GM12878 (cell line): ENCODE data around the gene NUBP1. TPM values are rescaled to one million over a fixed set of nuclear protein-coding genes. Genes with fewer than 3 reads are reported as not detected.

Source experiments
- ATAC-seq: fragments of 200-7000 bp; cut with Tn5 transposase; 3 replicates; pipeline ENCODE4 v1.9.1; 2020; ENCODE audit warnings: mild to moderate bottlenecking, moderate library complexity
- BruUV-seq: library from RNA; stranded (reverse); fragments of 400-500 nt; replicated peaks from 2 replicates; lab custom pipeline; 2021; lab: Mats Ljungman, UMichigan
- CTCF ChIA-PET: fragments of 300-600 bp; sonication (Branson Sonifier 250); formaldehyde crosslinking; extraction: SDS; loops from one replicate; lab custom pipeline; 2021; ENCODE audit warnings: inconsistent platforms; lab: Yijun Ruan, JAX
- POLR2A ChIA-PET: fragments of 350-600 bp; formaldehyde crosslinking; extraction: SDS; loops from one replicate; lab custom pipeline; 2021; ENCODE audit warnings: inconsistent platforms; lab: Charles Lee
- RAD21 ChIA-PET: fragments of 300-600 bp; sonication (Branson Sonifier 250); formaldehyde crosslinking; loops from one replicate; lab custom pipeline; 2023; ENCODE audit warnings: antibody characterized with exemption; ENCODE audit not compliant: unreplicated experiment; lab: Charles Lee
- SMC1A ChIA-PET: fragments of 300-600 bp; sonication (Branson Sonifier 250); formaldehyde crosslinking; loops from one replicate; lab custom pipeline; 2023; ENCODE audit not compliant: unreplicated experiment, uncharacterized antibody; lab: Charles Lee
- DNase-seq: peaks from one replicate; pipeline ENCODE4 v3.0.0-alpha.2; 2011; ENCODE audit warnings: low read depth, low spot score
- FAIRE-seq: peaks from 3 replicates; lab custom pipeline; 2011; peaks lifted over from hg19 to GRCh38; lab: Jason Lieb, UNC
- H2AFZ ChIP-seq: 2 replicates; pipeline ENCODE4 v1.6.0; 2011; ENCODE audit warnings: low read depth, low read length, control low read depth; ENCODE audit not compliant: control insufficient read depth
- H3K27ac ChIP-seq: 2 replicates; pipeline ENCODE4 v1.5.1; 2011; ENCODE audit warnings: control low read depth; ENCODE audit not compliant: control insufficient read depth, insufficient read depth
- H3K27me3 ChIP-seq, 2 experiments: replicated peaks in 1 of 2; 2 replicates each; pipeline versions ENCODE4 v1.6.0 to v1.6.1; 2011; ENCODE audit warnings: low read length in 1 of 2; ENCODE audit not compliant: control insufficient read depth in 2 of 2, insufficient read depth in 2 of 2
- H3K36me3 ChIP-seq, 2 experiments: 2 replicates each; pipeline ENCODE4 v1.5.1; 2011; ENCODE audit warnings: low read length in 1 of 2; ENCODE audit not compliant: control insufficient read depth in 2 of 2, insufficient read depth in 2 of 2
- H3K4me1 ChIP-seq: 2 replicates; pipeline ENCODE4 v1.6.1; 2011; ENCODE audit warnings: mild to moderate bottlenecking, low read length, moderate library complexity, mixed read lengths; ENCODE audit not compliant: control insufficient read depth, insufficient read depth
- H3K4me2 ChIP-seq: 2 replicates; pipeline ENCODE4 v1.6.0; 2011; ENCODE audit warnings: control low read depth; ENCODE audit not compliant: control insufficient read depth, insufficient read depth
- H3K4me3 ChIP-seq: fragments of 200-600 bp; sonication (generic); 2 replicates; pipeline ENCODE4 v1.5.1; 2016
- H3K79me2 ChIP-seq: 2 replicates; pipeline ENCODE4 v1.6.0; 2011; ENCODE audit warnings: low read length; ENCODE audit not compliant: control insufficient read depth, insufficient read depth
- H3K9ac ChIP-seq: 2 replicates; pipeline ENCODE4 v1.8.0; 2011; ENCODE audit warnings: low read length, control low read depth, mixed read lengths; ENCODE audit not compliant: control insufficient read depth, insufficient read depth
- H3K9me3 ChIP-seq: replicated peaks from 3 replicates; pipeline ENCODE4 v1.5.1; 2011; ENCODE audit warnings: mild to moderate bottlenecking, low read length; ENCODE audit not compliant: control insufficient read depth, insufficient read depth
- H4K20me1 ChIP-seq: 2 replicates; pipeline ENCODE4 v1.6.0; 2011; ENCODE audit not compliant: control insufficient read depth, insufficient read depth
- ASH2L ChIP-seq: fragments of 300-600, 200-600 bp; sonication (generic); IDR thresholded peaks from 2 replicates; pipeline ENCODE4 v1.6.1; 2017; ENCODE audit warnings: low read depth, mild to moderate bottlenecking, borderline replicate concordance
- BRCA1 ChIP-seq: IDR thresholded peaks from 2 replicates; pipeline ENCODE4 v1.6.1; 2011; ENCODE audit warnings: low read depth, low read length, improper control_type of control experiment
- CBX5 ChIP-seq: sonication (generic); IDR thresholded peaks from 2 replicates; pipeline ENCODE4 v1.6.1; 2016; ENCODE audit warnings: low read depth, moderate library complexity, mild to moderate bottlenecking, inconsistent platforms
- CHD4 ChIP-seq: fragments of 200-600 bp; sonication (generic); IDR thresholded peaks from 2 replicates; pipeline ENCODE4 v1.6.1; 2016; ENCODE audit warnings: mild to moderate bottlenecking
- FOXK2 ChIP-seq: fragments of 450-650 bp; IDR thresholded peaks from 2 replicates; pipeline ENCODE4 v1.6.1; 2017; ENCODE audit warnings: mild to moderate bottlenecking, moderate library complexity
- KAT2A ChIP-seq: conservative IDR thresholded peaks from 2 replicates; pipeline ENCODE4 v1.6.1; 2011; ENCODE audit warnings: low read depth, low read length; ENCODE audit not compliant: control insufficient read depth
- LARP7 ChIP-seq: fragments of 450-650 bp; IDR thresholded peaks from 2 replicates; pipeline ENCODE4 v1.6.1; 2017; ENCODE audit warnings: mild to moderate bottlenecking
- SIX5 ChIP-seq: IDR thresholded peaks from 2 replicates; pipeline ENCODE4 v1.6.1; 2011; ENCODE audit warnings: mild to moderate bottlenecking, low read depth, low read length, moderate library complexity; ENCODE audit not compliant: severe bottlenecking
- SREBF1 ChIP-seq: IDR thresholded peaks from 2 replicates; pipeline ENCODE4 v1.6.1; 2012; ENCODE audit warnings: mild to moderate bottlenecking, low read length
- TBL1XR1 ChIP-seq: IDR thresholded peaks from 2 replicates; pipeline ENCODE4 v1.6.1; 2012; ENCODE audit warnings: low read depth, low read length, improper control_type of control experiment
- ZNF384 ChIP-seq: IDR thresholded peaks from 2 replicates; pipeline ENCODE4 v1.6.1; 2012; ENCODE audit warnings: low read depth, mild to moderate bottlenecking, low read length, improper control_type of control experiment, borderline replicate concordance
- ZSCAN29 ChIP-seq: fragments of 450-650 bp; IDR thresholded peaks from 2 replicates; pipeline ENCODE4 v1.6.1; 2017; ENCODE audit warnings: mild to moderate bottlenecking, moderate library complexity
- WGBS: methylation state at CpG from one replicate; pipeline ENCODE4 v1.1.6; 2016; ENCODE audit warnings: low lambda C conversion rate; ENCODE audit not compliant: insufficient replicate concordance, insufficient coverage; ENCODE audit errors: missing lambda C conversion rate; 5-methylcytosine and 5-hydroxymethylcytosine counted together
- in situ Hi-C: fragments of 300-500 bp; cut with MboI; formaldehyde crosslinking; loops from 9 replicates; pipeline ENCODE4 v1.14.3; 2018; ENCODE audit warnings: mixed read lengths
- intact Hi-C: fragments of 100-400 bp; cut with micrococcal nuclease; formaldehyde crosslinking; loops from one replicate; pipeline ENCODE4 v1.14.2; 2022; ENCODE audit not compliant: unreplicated experiment
- polyA plus RNA-seq, 11 experiments: library from polyadenylated mRNA; depleted of rRNA in 4 of 11; unstranded in 6 of 11; stranded (reverse) in 5 of 11; fragments of >200 nt; fragmentation: Nextera tagmentation in 4 of 11; fragmentation: Illumina TruSeq in 1 of 11; extraction: Ambion mirVana in 4 of 11; extraction: Trizol in 1 of 11; gene quantifications; 1 replicate in 1 of 11; 2 replicates in 10 of 11; pipeline versions ENCODE4 v1.2.1 to v1.2.3, GENCODE V29; 2011 to 2016; ENCODE audit warnings: inconsistent platforms in 2 of 11, missing spikeins in 2 of 11, low read depth in 1 of 11
- total RNA-seq, 4 experiments: library from RNA; depleted of rRNA in 3 of 4; stranded (reverse); fragments of >200 nt in 3 of 4; fragmentation: Illumina TruSeq in 1 of 4; extraction: Trizol in 1 of 4; gene quantifications; 2 replicates each; pipeline versions ENCODE4 v1.2.1 to v1.2.3, GENCODE V29; 2013 to 2021
- TF ChIP-seq, protein P1 (sequence below): IDR thresholded peaks from 2 replicates; pipeline ENCODE4 v1.6.1; 2011; ENCODE audit warnings: borderline replicate concordance, low read depth, mild to moderate bottlenecking, moderate library complexity, mixed read lengths, low read length; ENCODE audit not compliant: insufficient read depth; ENCODE audit errors: extremely low read length
- TF ChIP-seq, protein P2 (sequence below): IDR thresholded peaks from 2 replicates; pipeline ENCODE4 v1.6.1; 2011; ENCODE audit warnings: low read depth, low read length, improper control_type of control experiment, borderline replicate concordance
- TF ChIP-seq, protein P3 (sequence below): fragments of 450-650 bp; IDR thresholded peaks from 2 replicates; pipeline ENCODE4 v1.6.1; 2016; ENCODE audit warnings: mild to moderate bottlenecking
- TF ChIP-seq, protein P4 (sequence below): IDR thresholded peaks from 2 replicates; pipeline ENCODE4 v1.6.1; 2012; ENCODE audit warnings: mild to moderate bottlenecking, low read depth, low read length

The NUBP1 gene
- total and polyA plus RNA-seq, 10 of the 15 experiments (the other 5 are each of a cell fraction or from before 2014, with no cell fraction given), result 31.0 to 74.9 (median 58.3) TPM

DNA sequence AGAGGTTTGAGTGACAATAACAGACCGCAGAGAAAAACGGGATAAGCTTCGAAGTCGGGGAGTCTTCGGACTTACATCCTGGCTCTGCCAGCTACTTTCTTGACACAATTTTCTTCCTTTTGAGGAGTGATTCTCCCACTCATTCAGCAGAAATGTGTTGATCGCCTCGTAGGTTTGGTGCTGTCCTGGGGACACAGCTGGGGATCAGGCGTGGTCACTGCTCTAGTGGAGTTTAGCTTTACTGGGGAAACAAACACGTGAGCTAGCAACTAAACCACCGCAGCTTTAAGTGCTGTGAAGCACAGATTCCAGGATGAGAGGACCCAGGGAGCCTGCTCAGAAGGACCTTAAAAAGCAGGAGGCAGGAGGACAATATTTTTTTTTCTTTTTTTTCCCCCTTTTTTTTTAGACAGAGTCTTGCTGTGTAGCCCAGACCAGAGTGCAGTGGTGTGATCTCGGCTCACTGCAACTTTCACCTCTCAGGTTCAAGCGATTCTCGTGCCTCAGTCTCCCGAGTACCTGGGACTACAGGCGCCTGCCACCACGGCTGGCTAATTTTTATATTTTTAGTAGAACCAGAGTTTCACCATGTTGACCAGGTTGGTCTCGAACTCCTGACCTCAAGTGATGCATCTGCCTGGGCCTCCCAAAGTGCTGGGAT is 858 bp downstream of the NUBP1 start:
- Histone ChIP-seq H3K79me2 (peaks cover 4% of the 10 kb centered on the region), H3K27ac (peak overlapping the region; percentile 63), H3K36me3 (peaks cover 1 to 10% of the 10 kb centered on the region in 2 experiments; a peak in 2 of 4 replicates), H3K4me2 (peak overlapping the region; percentile 73), H3K27me3 (no peaks in the 10 kb centered on the region), H3K9me3 (no peaks in the 10 kb centered on the region), H3K9ac (peak overlapping the region; percentile 64), H3K4me3 (peak overlapping the region; percentile 69), H3K4me1 (peaks cover 36% of the 10 kb centered on the region), H4K20me1 (no peaks in the 10 kb centered on the region), H2AFZ (peak overlapping the region; percentile 47)
- TSS peak; percentile 97 for BruUV-seq
- ATAC-seq, result peak; percentile 1; the same call in 2 of the 3 replicates
- CTCF ChIA-PET, result interaction anchor here (0.7 to 1.4 kb wide), 11 partner anchors 9 to 206 kb away, joined by 3 to 7 read pairs (median 4); no protein-coding TSS in a partner anchor
- in situ Hi-C loops (loop anchor here (5.0 kb wide), 3 partner anchors 133 to 432 kb away; partner anchors contain the start of gene CIITA), intact Hi-C loops (no loop called here)
- SMC1A ChIA-PET, result interaction anchor here (0.6 to 3.8 kb wide), 32 partner anchors 9 to 439 kb away, joined by 3 to 22 read pairs (median 4); partner anchors contain the start of genes CIITA and DEXI
- POLR2A ChIA-PET, result interaction anchor here (0.5 to 2.6 kb wide), 21 partner anchors 9 to 198 kb away, joined by 3 to 19 read pairs (median 5); partner anchors contain the start of genes CIITA and DEXI
- FAIRE-seq, result no peak
- DNase-seq, result no peak
- 24% methylated on average over 17 of the region's 17 CpGs for WGBS
- RAD21 ChIA-PET, result interaction anchor here (0.7 to 4.0 kb wide), 34 partner anchors 10 to 233 kb away, joined by 3 to 52 read pairs (median 4); partner anchors contain the start of gene CIITA
- no peak for TF ChIP-seq SREBF1
- TF ChIP-seq FOXK2, result no peak
- no peak for TF ChIP-seq ZSCAN29
- TF ChIP-seq ASH2L, result no peak
- TF ChIP-seq TBL1XR1, result no peak
- TF ChIP-seq CBX5, result no peak
- peak; percentile 47; the same call in 1 of the 2 replicates for TF ChIP-seq LARP7
- no peak for TF ChIP-seq ZNF384
- TF ChIP-seq, protein P1, sequence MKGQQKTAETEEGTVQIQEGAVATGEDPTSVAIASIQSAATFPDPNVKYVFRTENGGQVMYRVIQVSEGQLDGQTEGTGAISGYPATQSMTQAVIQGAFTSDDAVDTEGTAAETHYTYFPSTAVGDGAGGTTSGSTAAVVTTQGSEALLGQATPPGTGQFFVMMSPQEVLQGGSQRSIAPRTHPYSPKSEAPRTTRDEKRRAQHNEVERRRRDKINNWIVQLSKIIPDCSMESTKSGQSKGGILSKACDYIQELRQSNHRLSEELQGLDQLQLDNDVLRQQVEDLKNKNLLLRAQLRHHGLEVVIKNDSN, result no peak
- TF ChIP-seq, protein P2, sequence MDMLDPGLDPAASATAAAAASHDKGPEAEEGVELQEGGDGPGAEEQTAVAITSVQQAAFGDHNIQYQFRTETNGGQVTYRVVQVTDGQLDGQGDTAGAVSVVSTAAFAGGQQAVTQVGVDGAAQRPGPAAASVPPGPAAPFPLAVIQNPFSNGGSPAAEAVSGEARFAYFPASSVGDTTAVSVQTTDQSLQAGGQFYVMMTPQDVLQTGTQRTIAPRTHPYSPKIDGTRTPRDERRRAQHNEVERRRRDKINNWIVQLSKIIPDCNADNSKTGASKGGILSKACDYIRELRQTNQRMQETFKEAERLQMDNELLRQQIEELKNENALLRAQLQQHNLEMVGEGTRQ, result no peak
- TF ChIP-seq KAT2A, result no peak
- no peak for TF ChIP-seq CHD4
- TF ChIP-seq, protein P3, sequence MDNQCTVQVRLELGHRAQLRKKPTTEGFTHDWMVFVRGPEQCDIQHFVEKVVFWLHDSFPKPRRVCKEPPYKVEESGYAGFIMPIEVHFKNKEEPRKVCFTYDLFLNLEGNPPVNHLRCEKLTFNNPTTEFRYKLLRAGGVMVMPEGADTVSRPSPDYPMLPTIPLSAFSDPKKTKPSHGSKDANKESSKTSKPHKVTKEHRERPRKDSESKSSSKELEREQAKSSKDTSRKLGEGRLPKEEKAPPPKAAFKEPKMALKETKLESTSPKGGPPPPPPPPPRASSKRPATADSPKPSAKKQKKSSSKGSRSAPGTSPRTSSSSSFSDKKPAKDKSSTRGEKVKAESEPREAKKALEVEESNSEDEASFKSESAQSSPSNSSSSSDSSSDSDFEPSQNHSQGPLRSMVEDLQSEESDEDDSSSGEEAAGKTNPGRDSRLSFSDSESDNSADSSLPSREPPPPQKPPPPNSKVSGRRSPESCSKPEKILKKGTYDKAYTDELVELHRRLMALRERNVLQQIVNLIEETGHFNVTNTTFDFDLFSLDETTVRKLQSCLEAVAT, result no peak
- TF ChIP-seq, protein P4, sequence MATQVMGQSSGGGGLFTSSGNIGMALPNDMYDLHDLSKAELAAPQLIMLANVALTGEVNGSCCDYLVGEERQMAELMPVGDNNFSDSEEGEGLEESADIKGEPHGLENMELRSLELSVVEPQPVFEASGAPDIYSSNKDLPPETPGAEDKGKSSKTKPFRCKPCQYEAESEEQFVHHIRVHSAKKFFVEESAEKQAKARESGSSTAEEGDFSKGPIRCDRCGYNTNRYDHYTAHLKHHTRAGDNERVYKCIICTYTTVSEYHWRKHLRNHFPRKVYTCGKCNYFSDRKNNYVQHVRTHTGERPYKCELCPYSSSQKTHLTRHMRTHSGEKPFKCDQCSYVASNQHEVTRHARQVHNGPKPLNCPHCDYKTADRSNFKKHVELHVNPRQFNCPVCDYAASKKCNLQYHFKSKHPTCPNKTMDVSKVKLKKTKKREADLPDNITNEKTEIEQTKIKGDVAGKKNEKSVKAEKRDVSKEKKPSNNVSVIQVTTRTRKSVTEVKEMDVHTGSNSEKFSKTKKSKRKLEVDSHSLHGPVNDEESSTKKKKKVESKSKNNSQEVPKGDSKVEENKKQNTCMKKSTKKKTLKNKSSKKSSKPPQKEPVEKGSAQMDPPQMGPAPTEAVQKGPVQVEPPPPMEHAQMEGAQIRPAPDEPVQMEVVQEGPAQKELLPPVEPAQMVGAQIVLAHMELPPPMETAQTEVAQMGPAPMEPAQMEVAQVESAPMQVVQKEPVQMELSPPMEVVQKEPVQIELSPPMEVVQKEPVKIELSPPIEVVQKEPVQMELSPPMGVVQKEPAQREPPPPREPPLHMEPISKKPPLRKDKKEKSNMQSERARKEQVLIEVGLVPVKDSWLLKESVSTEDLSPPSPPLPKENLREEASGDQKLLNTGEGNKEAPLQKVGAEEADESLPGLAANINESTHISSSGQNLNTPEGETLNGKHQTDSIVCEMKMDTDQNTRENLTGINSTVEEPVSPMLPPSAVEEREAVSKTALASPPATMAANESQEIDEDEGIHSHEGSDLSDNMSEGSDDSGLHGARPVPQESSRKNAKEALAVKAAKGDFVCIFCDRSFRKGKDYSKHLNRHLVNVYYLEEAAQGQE, result no peak
- TF ChIP-seq BRCA1, result no peak
- no peak for TF ChIP-seq SIX5
